ENCODE measurements around the gene CHM.
"Not testable (repeated sequence)": the region's sequence is repeated elsewhere in the genome, so short reads cannot be mapped to it uniquely, and the experiment has no call there.

CHM gene, protein sequence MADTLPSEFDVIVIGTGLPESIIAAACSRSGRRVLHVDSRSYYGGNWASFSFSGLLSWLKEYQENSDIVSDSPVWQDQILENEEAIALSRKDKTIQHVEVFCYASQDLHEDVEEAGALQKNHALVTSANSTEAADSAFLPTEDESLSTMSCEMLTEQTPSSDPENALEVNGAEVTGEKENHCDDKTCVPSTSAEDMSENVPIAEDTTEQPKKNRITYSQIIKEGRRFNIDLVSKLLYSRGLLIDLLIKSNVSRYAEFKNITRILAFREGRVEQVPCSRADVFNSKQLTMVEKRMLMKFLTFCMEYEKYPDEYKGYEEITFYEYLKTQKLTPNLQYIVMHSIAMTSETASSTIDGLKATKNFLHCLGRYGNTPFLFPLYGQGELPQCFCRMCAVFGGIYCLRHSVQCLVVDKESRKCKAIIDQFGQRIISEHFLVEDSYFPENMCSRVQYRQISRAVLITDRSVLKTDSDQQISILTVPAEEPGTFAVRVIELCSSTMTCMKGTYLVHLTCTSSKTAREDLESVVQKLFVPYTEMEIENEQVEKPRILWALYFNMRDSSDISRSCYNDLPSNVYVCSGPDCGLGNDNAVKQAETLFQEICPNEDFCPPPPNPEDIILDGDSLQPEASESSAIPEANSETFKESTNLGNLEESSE

DNA sequence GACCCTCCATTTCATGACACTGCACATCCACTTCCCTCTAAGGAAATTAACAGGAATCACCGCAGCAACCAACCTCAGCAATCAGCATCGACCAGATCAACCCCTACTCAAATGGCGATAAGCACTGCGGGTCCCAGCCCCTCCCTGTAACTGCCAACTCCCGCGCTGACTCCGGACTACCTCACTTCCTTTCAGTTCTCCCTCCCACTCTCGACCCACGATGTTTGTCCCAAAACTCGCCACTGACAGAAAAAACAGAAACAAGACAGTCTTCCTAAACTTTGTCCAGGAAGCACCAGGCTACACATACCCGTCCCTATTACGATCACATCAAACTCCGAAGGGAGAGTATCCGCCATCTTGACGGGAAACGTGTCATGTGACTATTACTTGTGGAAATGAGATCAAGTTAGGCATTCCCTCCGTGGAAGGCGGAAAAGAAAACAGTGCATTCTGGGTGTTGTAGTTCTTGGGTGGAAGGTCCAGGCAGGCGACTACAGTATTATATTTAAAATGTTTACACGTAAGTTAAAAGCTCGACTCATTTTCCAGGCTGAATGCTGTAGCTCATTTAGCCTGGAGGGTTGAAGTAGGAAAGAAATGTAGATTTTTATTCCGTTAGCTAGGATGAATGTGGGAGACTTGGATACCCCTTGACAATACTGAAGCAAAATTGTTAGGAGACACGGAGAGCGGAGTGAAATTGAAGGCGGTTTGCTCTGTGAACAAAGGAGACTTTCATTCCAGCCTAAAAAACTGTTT is at the start of gene CHM:
Gene CHM, minus strand, starts transcription at position 385 of the 762 bp plus-strand sequence. Its CDS starts 26 bp downstream, at position 359.
- DNase-seq: peak; percentile 78

DNA sequence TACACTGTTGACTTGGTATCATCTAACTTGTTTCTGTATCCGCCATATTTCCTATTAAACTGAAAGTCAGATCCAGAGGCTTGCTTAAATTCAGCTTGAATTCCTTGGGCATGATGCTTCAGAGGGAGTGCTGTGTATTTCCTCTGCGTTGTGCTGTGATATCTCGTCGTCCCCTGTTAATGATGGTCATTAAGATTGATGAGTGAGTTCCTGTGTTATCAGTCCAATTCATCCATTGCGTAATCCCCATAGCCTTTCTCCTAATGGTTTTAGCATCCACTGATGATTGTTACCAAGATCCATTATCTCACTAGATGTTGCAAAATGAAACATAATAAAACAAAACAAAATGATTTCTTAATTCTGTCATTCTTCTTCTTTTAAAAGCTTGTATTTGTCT is 31.3 kb upstream of the CHM start:
- DNase-seq: no peak

DNA sequence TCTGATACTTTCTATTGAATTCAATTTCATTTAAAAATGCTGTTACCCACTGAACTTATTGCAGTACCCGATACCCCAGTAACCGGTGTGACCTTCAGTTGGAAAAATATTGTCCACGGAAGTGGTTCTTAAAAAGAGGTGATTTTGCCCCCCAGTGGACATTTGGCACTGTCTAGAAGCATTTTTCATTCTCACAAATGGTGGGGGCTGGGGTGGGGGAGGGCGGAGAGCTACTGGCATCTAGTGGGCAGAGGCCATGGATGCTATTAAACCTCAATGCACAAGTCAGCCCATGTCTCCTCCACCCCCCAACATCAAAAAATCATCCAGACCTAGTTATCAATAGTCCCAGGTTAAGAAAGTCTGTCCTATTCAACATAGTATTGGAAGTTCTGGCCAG is 19.6 kb upstream of the CHM start:
- no peak for DNase-seq

DNA sequence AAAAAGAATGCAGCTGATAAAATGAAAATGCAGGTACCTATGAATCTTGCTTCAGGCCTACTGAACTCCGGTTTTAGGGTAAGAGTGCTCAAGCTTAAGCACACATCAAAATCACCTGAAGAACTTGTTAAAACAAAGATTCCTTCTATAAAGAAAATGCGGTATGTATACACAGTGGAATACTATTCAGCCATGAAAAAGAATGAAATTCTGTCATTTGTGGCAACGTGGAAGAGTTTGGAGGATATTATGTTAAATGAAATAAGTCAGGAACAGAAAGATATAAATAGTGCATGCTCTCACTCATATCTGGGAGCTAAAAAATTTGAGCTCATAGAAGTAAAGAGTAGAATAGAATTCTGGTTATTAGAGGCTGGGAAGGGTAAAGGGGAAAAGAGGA is 14.0 kb upstream of the CHM start:
- no peak for DNase-seq

DNA sequence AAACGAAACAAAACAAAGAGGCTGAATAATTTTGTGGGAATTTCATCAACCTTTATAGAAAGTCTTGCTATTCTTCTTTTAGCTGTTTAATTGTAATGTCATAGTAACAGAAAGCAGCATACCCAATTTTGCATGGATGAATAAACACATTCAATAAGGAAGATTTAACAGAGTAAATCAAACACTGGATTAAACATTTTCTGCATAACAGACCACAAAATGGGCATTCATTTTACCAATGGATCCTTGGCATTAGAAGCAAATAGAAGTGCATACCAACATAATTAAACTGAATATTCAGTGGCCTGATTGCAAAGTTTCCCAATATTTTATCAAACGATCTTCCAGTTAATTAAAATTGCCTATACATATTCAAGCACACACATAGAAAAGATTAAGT is 4.4 kb upstream of the CHM start:
- no peak for DNase-seq

DNA sequence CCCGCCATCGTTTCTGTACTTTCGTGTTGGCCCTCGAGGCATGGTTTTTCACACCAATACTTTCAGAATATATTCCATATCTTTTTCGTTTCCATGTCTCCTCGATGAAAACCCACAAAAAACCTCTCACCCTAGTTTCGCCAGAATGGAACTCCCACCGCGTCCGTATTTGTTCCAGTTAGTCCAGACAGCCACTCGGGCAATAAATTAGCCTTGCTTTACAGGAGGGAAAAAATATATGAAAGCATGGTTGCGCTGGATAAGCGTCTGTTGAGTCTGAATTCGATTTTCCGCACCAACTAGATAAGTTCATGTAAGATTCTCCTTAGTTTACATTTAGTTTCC is 550 bp upstream of the CHM start:
- no peak for DNase-seq

DNA sequence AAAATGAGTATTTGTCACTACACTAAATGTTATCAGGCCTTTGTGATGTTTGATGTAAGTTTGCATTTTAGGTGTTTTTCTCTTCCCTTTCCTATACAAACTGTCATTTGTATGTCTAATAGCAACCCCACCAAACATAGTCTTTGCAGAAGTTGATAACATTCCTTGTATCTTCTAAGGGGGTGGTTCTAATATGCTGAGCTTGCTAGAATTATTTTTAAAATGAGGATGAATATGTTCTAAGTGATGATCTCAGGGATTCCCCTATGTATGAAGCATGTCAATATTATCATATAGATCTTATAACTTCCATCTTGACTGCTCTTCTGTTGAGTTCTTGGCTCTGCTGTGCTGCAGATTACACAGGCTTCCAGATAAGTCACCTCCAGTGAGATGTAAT is 3.1 kb downstream of the CHM start:
- DNase-seq: no peak

DNA sequence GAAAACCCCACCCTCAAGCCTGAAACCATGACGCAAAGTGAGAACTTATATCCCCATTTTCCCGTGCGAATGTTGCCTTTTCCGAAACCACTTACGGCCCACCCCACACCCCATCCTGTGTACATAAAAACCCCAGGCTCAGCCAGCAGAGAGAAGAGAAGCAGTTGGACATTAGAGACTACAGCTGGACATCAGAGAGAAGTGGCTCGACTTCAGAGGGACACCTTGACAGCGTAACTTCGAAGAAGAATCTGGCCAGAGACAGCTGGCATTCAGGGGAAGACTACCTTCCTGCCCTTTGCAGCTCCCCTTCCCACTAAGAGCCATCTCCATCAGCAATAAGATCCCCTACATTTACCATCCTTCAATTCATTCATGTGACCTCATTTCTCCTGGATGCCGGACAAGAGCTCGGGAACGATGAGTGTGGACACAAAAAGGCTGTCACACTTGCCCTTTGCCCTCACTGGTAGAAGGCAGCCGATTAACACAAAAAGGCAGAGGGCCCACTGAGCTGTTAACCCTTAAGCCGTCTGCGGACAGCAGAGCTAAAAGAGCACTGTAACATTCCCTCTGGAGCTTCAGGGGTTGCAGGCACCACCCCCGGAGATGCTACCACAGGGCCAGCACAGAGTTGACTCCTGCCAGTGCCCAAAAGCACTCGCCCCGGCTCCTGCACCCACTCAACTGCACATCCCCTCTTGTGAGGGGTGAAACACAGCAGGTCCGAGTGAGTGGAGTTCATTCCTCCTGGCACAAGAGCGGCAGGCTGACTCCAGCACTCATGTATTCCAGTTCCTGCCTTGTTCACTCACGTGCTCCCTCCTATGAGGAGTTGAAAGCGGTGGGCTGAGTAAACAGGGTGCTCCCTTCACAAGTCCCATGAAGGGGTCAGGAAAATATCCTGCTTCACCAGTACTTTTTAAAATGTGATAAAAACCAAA is 7.5 kb downstream of the CHM start:
- DNase-seq: no peak

DNA sequence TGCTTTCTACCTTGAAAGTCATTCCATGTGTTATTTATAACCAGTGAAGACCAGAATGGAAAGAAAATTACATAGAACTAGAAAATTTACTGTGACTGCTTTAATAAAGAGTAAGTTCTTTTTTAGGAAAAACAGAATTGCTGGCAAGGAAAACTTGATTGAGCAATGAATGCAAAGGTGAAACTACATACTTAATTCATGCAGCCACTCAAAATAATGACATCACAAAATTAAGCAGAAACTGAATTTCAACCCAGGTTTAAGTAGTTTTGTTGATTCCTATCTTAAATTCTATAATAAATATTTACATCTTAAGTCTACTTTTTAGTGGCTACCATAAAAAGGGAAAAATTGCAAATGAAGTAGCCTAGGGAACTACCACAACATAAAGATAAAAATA is 14.0 kb downstream of the CHM start:
- DNase-seq: no peak

DNA sequence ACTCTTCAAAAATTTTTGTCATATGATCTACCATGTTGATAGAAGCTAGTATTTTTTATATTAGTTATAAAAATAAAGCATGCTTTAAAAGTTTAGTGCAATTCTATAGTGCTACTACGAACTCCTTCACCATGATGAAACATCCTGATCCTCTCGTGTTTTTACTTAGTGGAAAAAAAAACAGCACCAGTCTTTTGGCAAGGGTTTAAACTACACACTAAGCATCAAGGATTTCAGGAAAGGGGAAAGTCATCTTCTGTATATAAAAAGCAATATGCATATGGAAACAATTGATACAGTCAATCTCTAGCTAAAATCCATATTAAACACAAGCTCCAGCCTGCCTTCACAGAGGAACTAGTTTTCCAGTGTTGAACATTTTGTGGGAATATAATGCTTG is 18.7 kb downstream of the CHM start:
- no peak for DNase-seq

DNA sequence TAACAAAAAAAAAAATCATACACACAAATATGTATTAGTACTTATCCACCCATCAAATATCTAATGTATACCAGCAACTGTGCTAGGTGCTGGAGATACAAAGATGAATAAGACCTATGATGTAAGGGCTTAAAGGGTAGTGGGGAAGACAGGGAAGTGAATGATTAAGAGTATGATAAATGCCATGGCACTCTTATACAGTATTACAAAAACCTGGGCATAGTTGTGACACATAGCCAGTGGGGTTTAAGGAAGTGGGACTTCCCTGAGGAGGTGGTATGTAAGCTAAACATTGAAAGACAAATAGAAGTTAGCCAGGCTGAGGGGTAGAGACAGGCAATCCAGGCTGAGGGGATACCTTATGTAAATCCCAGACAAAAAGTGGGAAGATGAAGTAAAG is 23.5 kb downstream of the CHM start:
- DNase-seq: no peak

DNA sequence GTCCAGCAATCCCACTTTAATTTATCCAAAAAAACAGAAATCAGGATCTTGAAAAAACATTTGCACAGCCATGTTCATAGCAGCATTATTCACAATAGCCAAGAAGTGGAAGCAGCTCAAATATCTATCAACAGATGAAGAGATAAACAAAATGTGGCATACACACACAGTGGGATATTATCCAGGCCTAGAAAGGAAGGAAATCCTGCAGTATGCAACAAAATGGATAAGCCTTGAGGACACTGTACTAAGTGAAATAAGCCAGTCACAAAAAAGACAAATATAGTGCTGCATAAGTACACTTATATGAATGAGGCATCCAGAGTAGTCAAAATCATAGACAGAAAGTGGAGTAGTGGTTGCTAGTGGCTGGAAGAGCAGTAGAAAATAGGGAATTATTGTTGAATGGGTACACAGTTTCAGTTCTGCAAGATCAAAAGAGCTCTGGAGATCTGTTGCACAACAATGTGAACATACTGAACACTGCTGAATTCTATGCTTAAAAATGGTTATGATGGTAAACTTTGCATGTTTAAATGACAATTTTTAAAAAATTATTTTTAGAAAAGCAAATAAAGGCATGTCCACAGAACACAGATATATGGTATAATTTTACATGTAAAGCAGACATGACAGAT is 25.6 kb downstream of the CHM start:
- DNase-seq: no peak

DNA sequence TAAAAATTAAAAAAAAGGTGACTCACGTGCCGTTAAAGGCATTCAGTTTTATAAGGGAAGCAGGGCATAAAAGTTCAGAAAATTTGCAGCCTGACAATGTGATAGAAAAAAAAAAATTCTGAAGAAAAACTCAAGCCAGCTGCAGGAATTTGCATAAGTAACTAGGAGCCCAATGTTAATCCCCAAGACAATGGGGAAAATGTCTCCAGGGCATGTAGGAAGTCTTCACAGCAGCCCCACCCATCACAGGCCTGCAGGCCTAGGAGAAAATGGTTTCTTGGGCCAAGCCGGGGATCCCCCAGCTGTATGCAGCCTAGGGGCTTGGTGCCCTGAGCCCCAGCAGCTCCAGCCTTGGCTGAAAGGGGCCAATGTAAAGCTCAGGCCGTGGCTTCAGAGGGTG is 31.2 kb downstream of the CHM start:
- no peak for DNase-seq

DNA sequence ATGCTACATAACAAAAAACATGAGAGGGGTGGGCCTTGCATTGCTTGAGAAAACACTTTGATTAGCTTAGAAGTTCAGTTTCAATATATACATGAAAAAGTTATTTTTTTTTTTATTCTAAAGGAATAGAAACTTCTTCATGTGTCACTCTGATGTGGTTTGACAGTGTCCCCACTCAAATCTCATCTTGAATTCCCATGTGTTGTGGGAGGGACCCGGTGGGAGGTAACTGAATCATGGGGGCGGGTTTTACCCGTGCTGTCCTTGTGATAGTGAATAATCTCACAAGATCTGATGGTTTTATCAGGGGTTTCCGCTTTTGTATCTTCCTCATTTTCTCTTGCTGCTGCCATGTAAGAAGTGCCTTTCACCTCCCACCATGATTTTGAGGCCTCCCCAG is 32.4 kb downstream of the CHM start:
- DNase-seq: not testable (repeated sequence)

DNA sequence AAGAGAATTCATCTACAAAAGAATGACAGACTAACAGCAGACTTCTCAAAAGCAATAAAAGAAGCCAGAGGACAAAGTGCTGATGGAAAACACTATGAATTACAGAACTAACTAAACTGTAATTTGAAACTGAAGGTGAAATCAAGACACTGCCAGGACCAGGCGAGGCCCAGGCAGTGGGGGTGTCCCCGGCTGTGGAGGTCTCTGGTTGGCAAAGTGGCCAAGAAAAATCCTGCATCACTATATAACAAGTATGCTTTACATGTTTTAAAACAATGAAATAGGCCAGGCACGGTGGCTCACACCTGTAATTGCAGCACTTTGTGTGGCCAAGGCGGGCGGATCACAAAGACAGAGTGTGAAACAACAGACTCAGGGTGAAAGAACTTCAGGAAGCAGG is 32.9 kb downstream of the CHM start:
- DNase-seq: no peak

DNA sequence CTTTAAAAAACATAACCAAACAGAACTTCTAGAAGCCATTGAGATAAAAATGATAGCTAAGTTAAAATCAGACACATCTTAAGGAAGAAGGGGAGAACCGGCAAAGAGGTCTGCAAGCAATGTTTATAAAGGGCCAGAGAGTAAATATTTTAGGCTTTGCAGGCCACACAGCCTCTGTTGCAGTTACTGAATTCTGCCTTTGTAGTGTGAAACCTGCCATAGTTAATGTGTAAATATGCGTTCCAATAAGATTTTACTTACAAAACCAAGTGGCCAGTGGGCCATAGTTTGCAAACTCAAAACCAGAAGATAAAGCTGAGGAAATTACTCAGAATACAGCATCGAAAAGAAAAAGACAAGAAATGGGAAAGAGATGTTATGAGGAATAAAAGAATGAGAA is 33.6 kb downstream of the CHM start:
- no peak for DNase-seq

DNA sequence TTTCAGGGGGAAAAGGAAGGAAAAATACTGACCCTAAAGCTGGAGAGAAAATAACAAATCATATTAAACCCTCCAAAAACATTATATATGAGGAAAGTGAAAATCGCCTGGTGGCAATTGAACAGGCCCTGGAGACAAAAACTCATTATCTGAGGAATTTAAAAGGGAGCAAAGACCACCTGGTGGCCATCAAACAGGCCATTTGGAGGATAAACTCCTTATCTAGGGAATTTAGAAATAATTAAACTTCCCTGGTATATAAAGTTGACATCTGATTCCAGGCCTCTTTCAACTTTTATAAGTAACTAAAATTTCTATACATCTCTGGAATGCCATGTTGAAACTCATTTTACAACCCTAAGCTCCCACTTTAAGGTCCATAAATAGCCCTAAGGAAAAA is 35.2 kb downstream of the CHM start:
- no peak for DNase-seq

DNA sequence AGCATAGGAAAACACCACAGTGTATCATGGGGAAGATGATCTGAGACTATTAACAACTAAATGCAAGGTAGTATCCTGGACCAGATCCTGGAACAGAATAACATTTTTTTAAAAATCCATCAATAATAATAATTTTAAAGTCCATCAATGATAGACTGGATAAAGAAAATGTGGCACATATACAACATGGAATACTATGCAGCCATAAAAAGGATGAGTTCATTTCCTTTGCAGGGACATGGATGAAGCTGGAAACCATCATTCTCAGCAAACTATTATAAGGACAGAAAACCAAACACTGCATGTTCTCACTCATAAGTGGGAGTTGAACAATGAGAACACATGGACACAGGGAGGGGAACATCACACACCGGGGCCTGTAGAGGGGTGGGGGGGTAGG is 37.6 kb downstream of the CHM start:
- DNase-seq: not testable (repeated sequence)

DNA sequence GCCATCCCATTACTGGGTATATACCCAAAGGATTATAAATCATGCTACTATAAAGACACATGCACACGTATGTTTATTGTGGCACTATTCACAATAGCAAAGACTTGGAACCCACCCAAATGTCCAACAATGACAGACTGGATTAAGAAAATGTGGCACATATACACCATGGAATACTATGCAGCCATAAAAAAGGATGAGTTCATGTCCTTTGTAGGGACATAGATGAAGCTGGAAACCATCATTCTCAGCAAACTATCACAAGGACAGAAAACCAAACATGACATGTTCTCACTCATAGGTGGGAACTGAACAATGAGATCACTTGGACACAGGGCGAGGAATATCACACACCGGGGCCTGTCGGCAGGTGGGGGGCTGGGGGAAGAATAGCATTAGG is 39.5 kb downstream of the CHM start:
- DNase-seq: not testable (repeated sequence)

DNA sequence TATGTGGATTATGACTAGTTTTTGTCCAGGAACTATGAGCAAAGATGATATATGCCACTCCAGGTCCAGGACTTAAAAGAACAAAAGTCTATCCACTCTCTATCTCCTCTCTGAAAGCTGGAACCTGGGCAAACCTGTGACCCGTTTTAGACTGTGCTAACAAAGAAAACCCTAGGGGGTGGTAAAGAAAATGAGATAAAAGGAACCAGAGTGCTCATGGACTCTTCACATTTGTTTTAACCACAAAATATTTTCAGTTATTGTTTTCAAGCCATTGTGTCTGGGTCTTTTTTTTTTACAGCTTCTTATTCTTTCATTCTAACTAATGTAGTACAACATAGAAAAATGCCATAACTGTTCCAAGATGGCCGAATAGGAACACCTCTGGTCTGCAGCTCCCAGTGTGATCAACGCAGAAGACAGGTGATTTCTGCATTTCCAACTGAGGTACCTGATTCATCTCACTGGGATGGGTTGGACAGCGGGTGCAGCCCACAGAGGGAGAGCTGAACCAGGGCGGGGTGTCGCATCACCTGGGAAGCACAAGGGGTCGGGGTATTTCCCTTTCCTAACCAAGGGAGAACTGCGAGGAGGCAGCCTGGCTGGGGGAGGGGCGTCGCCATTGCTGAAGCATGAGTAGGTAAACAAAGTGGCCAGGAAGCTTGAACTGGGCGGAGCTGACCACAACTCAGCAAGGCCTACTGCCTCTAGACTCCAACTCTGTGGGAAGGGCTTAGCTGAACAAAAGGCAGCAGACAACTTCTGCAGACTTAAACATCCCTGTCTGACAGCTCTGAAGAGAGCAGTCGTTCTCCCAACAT is 45.1 kb downstream of the CHM start:
- peak; percentile 2 for DNase-seq

DNA sequence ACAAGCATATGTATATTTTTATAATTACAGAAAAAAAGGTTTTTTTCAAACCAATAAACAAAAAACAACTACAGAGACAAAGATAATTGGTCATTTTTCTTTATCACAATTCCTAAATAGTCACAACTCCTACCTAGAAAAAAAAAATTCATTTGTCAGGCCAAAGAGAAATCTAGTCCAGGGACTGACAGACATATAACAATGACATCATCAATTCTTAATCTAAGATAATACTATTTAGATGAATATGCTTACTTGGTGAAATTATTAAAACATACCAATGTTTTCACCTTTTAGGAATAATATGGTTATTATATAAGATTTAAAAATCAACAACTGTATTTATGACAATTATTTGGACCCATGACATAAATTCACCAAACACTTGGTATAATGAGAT is 48.4 kb downstream of the CHM start:
- DNase-seq: no peak

Measured in CD4-positive, alpha-beta T cell treated with Interleukin-4 for 4 hours (primary cell).